Panc1 (cell line): ENCODE results near the gene GZMM. TPM values are rescaled to one million over a fixed set of nuclear protein-coding genes. Genes with fewer than 3 reads are reported as not detected.

Experiments
- ATAC-seq: fragments of 200-7000 bp; cut with Tn5 transposase; 2 replicates; pipeline ENCODE4 v1.9.1; 2020; ENCODE audit warnings: mild to moderate bottlenecking, moderate library complexity
- BruUV-seq: library from RNA; stranded (reverse); fragments of 400-500 nt; replicated peaks from 2 replicates; lab custom pipeline; 2021; lab: Mats Ljungman, UMichigan
- CTCF ChIA-PET: fragments of 300-600 bp; sonication (Branson Sonifier 250); formaldehyde crosslinking; loops from one replicate; lab custom pipeline; 2022; ENCODE audit warnings: antibody characterized with exemption; lab: Charles Lee
- POLR2A ChIA-PET: fragments of 300-600 bp; sonication (Branson Sonifier 250); formaldehyde crosslinking; loops from one replicate; lab custom pipeline; 2022; ENCODE audit warnings: antibody characterized with exemption; lab: Charles Lee
- DNase-seq: peaks from one replicate; pipeline ENCODE4 v3.0.0-alpha.2; 2010; ENCODE audit warnings: low read depth, low spot score
- H3K27ac ChIP-seq: 2 replicates; pipeline ENCODE4 v1.5.1; 2011; ENCODE audit warnings: mild to moderate bottlenecking, low read length, inconsistent platforms
- H3K27me3 ChIP-seq: fragments of 200-500 bp; sonication (Bioruptor generic); 2 replicates; pipeline ENCODE4 v1.6.0; 2014; ENCODE audit warnings: low read length, inconsistent platforms; ENCODE audit not compliant: control insufficient read depth, insufficient read depth
- H3K36me3 ChIP-seq: fragments of 200-500 bp; sonication (Bioruptor generic); 2 replicates; pipeline ENCODE4 v1.5.1; 2014; ENCODE audit warnings: inconsistent platforms, mild to moderate bottlenecking, low read length, moderate library complexity; ENCODE audit not compliant: control insufficient read depth, insufficient read depth
- H3K4me1 ChIP-seq: 2 replicates; pipeline ENCODE4 v1.5.1; 2011; ENCODE audit warnings: inconsistent platforms, mild to moderate bottlenecking, low read length, moderate library complexity; ENCODE audit not compliant: control insufficient read depth, insufficient read depth
- H3K4me3 ChIP-seq, 2 experiments: 2 replicates each; pipeline ENCODE4 v1.5.1; 2011 to 2012; ENCODE audit warnings: low read depth in 2 of 2, low read length in 2 of 2, mild to moderate bottlenecking in 2 of 2, inconsistent platforms in 1 of 2, moderate library complexity in 1 of 2
- H3K9me3 ChIP-seq: fragments of 200-500 bp; sonication (Bioruptor generic); 2 replicates; pipeline ENCODE4 v1.5.1; 2014; ENCODE audit warnings: low read depth, mild to moderate bottlenecking, inconsistent platforms, low read length, moderate library complexity; ENCODE audit not compliant: control insufficient read depth, insufficient read depth
- POLR2AphosphoS5 ChIP-seq: IDR thresholded peaks from 2 replicates; pipeline ENCODE4 v1.6.1; 2012; ENCODE audit warnings: mild to moderate bottlenecking, low read depth, low read length, moderate library complexity
- REST ChIP-seq, 2 experiments: IDR thresholded peaks; 2 replicates each; pipeline ENCODE4 v1.6.1; 2011 to 2012; ENCODE audit warnings: low read depth in 2 of 2, control low read depth in 1 of 2, low read length in 1 of 2, mild to moderate bottlenecking in 1 of 2, moderate library complexity in 1 of 2; ENCODE audit not compliant: insufficient read depth in 1 of 2
- SIN3A ChIP-seq: IDR thresholded peaks from 2 replicates; pipeline ENCODE4 v1.6.1; 2012; ENCODE audit warnings: low read depth, mild to moderate bottlenecking, low read length, moderate library complexity, borderline replicate concordance; ENCODE audit not compliant: insufficient read depth
- TCF7L2 ChIP-seq: IDR thresholded peaks from 2 replicates; pipeline ENCODE4 v1.6.1; 2011; ENCODE audit warnings: mild to moderate bottlenecking, low read depth, low read length, inconsistent platforms
- in situ Hi-C: cut with HindIII; loops from 2 replicates; pipeline ENCODE4 v1.10.0; 2016; ENCODE audit warnings: low sequenced_read_pairs, low pct_unique_long_range_greater_than_20kb
- intact Hi-C: fragments of 100-400 bp; cut with micrococcal nuclease; formaldehyde crosslinking; loops from one replicate; pipeline ENCODE4 v1.10.0; 2022; ENCODE audit not compliant: unreplicated experiment
- total RNA-seq: library from RNA; stranded (reverse); gene quantifications from one replicate; pipeline ENCODE4 v1.2.1, GENCODE V29; 2021; ENCODE audit not compliant: unreplicated experiment
- TF ChIP-seq, protein P1 (sequence below): fragments of 450-650 bp; IDR thresholded peaks from 2 replicates; pipeline ENCODE4 v1.5.1; 2017; ENCODE audit warnings: mild to moderate bottlenecking

Gene GZMM
- total RNA-seq, 1 experiment from 2014 or later, result 0.69 TPM

DNA sequence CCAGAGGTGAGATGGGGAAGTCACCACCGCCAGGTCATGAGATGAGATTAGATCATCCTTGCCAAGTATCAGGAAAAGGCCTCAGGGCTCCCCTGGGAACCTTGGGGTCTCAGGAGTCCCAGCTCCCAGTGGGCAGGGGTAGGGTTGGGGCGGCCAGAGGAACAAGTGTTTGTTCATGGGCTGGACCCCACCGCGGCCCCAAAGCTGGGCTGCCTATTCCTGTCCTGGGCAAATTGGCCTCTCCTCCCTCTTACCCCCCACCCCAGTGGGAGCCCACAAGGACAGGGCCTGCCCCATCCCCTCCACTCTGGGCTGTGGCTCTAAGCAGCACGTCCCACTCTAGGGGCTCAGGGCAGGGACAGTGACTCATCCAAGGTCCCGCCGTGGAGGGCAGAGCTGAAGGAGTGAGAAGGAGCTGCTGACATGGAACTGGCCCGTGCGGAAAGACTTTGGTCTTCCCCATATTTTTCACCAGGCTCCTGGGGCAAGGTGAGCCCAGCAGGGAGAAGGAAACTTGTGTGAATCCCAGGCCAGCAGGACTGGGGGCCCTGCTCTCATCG, 41.8 kb downstream of the GZMM start:
- DNase-seq (no peak), ATAC-seq (no peak)
- Histone ChIP-seq H3K27ac (peak overlapping the region; percentile 7; the same call in 1 of the 2 replicates), H3K27me3 (no peaks in the 10 kb centered on the region), H3K4me1 (peaks cover 38% of the 10 kb centered on the region), H3K4me3 (no peak overlapping the region), H3K36me3 (peaks cover 5% of the 10 kb centered on the region; the same call in 1 of the 2 replicates), H3K9me3 (no peaks in the 10 kb centered on the region)
- in situ Hi-C loops, result no loop called here
- CTCF ChIA-PET, result no interaction called here
- TF ChIP-seq, protein P1, sequence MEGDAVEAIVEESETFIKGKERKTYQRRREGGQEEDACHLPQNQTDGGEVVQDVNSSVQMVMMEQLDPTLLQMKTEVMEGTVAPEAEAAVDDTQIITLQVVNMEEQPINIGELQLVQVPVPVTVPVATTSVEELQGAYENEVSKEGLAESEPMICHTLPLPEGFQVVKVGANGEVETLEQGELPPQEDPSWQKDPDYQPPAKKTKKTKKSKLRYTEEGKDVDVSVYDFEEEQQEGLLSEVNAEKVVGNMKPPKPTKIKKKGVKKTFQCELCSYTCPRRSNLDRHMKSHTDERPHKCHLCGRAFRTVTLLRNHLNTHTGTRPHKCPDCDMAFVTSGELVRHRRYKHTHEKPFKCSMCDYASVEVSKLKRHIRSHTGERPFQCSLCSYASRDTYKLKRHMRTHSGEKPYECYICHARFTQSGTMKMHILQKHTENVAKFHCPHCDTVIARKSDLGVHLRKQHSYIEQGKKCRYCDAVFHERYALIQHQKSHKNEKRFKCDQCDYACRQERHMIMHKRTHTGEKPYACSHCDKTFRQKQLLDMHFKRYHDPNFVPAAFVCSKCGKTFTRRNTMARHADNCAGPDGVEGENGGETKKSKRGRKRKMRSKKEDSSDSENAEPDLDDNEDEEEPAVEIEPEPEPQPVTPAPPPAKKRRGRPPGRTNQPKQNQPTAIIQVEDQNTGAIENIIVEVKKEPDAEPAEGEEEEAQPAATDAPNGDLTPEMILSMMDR, result no peak
- TF ChIP-seq POLR2AphosphoS5, result no peak; the same call in 1 of the 2 replicates
- TF ChIP-seq REST (IDR thresholded peaks at IDR 0.05; ENCODE audit: insufficient read depth in 1 of 2, low read depth in 2 of 2, low read length in 1 of 2), result no peak
- no peak for TF ChIP-seq SIN3A
- TF ChIP-seq TCF7L2, result no peak
- intact Hi-C loops, result no loop called here
- POLR2A ChIA-PET, result no interaction called here
- BruUV-seq, result no TSS peak

DNA sequence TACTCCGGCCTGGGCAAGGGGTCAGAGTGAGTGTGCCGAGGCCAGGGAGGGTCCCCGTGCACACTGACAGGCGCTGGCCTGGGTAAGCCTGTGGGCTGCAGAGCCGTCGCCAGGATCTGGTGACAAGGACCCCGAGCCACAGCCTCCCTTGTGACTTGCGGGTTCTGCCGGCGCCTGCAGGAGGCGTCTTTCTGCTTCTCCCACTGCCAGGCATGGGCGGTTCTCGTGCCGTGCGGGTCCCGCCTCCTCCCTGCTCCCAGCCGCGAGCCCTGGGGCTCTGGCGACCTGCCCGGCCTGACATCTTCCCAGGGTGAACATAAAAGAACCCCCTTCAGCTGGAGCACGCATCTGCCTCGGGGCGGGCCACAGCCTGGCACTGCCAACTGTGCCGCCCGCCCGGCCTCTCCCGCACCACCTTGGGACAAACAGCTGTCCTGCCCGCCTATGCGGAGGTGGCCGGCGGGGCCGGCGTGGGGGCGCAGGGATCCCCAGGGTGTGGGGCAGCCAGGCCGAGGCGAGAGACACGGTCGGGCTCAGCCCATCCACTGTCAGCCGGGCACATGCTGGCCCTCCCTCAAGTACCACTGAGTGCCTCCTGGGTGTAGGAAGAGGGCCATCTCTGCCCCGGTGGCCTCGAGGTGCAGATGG, 44.4 kb downstream of the GZMM start:
- H3K27ac ChIP-seq, result no peak overlapping the region
- peaks cover 27% of the 10 kb centered on the region for H3K4me1 ChIP-seq
- ATAC-seq, result peak; percentile 67
- in situ Hi-C loops (no loop called here), intact Hi-C loops (no loop called here)
- CTCF ChIA-PET, result no interaction called here
- POLR2A ChIA-PET, result no interaction called here
- H3K36me3 ChIP-seq, result no peaks in the 10 kb centered on the region
- no peaks in the 10 kb centered on the region for H3K27me3 ChIP-seq
- H3K4me3 ChIP-seq, result peak overlapping the region in 1 of 2 experiments; percentile 29; a peak in 1 of 4 replicates
- H3K9me3 ChIP-seq, result no peaks in the 10 kb centered on the region
- BruUV-seq, result no TSS peak
- TF ChIP-seq, protein P1, result peak; percentile 84
- TF ChIP-seq POLR2AphosphoS5 (no peak), SIN3A (no peak), TCF7L2 (peak; percentile 55)
- no peak for DNase-seq
